ENCODE measurements around the gene CETN1. TPM values are rescaled to one million over a fixed set of nuclear protein-coding genes. Genes with fewer than 3 reads are reported as not detected.

The CETN1 gene
- total RNA-seq = not detected in 2 replicates

DNA sequence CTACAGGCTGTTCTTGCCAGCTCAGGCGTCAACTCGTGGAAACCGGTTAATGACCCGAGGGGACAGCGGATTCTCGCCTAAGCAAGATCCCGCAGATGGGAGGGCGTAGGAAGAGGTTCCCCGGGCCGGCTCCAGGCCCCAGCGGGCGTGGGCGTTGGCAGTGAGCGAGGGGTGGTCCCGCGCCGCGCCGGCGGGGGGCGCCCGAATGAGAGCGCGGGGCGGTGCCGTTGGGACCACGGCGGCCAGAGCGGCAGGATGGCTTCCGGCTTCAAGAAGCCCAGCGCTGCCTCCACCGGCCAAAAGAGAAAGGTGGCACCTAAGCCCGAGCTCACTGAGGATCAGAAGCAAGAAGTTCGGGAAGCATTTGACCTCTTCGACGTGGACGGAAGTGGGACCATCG lies at the start of gene CETN1:
Gene CETN1 (plus strand): TSS at position 227 of the 400 bp plus-strand sequence. CDS start 29 bp downstream, at position 256.
- H3K36me3 ChIP-seq (ENCODE audit: control insufficient read depth, insufficient read depth, low read length) = no peaks in the 10 kb centered on the region
- TF ChIP-seq CTCF (IDR thresholded peaks at IDR 0.05; ENCODE audit: insufficient read depth, low read length, poor library complexity, severe bottlenecking) = no peak
- H3K4me3 ChIP-seq (ENCODE audit: low read depth, low read length) = no peak within 1 kb of the TSS
- no peaks in the 10 kb centered on the region for H3K27me3 ChIP-seq (ENCODE audit: control insufficient read depth, insufficient read depth, low read length)
- no peak for DNase-seq (ENCODE audit: low read depth)

DNA sequence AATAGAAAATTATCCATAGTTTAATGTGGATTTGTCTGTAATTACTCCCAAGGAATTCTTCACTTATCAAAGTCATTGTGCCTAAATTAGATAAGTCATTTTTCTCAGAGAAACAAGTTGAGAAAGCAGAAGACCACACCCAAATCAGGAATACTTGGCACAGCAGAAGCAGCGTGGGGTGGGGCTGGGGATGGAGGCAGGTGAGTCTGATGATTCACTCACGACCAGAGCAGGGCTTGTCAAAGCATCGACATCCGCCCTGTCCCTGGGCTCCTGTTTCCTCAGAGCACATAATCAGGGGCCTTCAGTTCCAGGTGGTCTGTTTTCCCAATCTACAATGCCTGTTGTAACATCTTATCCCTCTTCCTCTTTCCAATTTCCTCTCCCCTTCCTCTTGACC lies 48.2 kb upstream of the CETN1 start:
- TF ChIP-seq CTCF (IDR thresholded peaks at IDR 0.05; ENCODE audit: insufficient read depth, low read length, poor library complexity, severe bottlenecking) = no peak
- Histone ChIP-seq H3K36me3 (ENCODE audit: control insufficient read depth, insufficient read depth, low read length) (no peaks in the 10 kb centered on the region), H3K27me3 (ENCODE audit: control insufficient read depth, insufficient read depth, low read length) (no peaks in the 10 kb centered on the region), H3K4me3 (ENCODE audit: low read depth, low read length) (no peak overlapping the region)
- no peak for DNase-seq (ENCODE audit: low read depth)

GRCh38 chr18:532632-533031 lies 47.5 kb upstream of the CETN1 start:
- no peak for DNase-seq (ENCODE audit: low read depth)
- TF ChIP-seq CTCF (IDR thresholded peaks at IDR 0.05; ENCODE audit: insufficient read depth, low read length, poor library complexity, severe bottlenecking) = no peak
- Histone ChIP-seq H3K27me3 (ENCODE audit: control insufficient read depth, insufficient read depth, low read length) (no peaks in the 10 kb centered on the region), H3K4me3 (ENCODE audit: low read depth, low read length) (no peak overlapping the region), H3K36me3 (ENCODE audit: control insufficient read depth, insufficient read depth, low read length) (no peaks in the 10 kb centered on the region)

DNA sequence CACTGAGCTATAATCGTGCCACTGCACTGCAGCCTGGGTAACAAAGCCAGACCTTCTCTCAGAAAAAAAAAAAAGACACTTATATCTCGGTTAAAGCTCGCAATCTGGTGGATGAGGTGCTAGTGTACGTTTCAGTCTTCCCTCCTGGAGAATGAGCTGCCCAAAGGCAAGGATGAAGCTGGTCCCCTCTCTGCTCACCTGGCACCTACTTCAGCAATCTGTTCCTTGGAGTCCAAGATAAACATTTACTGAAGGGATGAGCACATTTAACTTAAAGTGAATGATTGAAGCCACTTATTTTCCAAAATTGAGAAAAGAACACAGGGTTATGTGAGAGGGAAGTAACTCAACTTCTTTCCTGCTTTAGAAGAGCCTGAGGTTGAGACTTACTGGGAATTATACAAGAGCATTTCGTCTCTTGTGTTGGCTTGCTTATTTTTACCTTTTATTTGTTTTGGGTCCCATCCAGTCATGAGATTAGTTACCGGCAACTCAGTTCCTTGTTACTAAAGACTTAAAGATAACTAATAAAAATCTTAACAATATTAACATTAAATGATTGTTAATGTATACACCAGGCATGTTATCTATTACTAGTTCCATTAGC lies 46.1 kb upstream of the CETN1 start:
- Histone ChIP-seq H3K27me3 (ENCODE audit: control insufficient read depth, insufficient read depth, low read length) (no peaks in the 10 kb centered on the region), H3K4me3 (ENCODE audit: low read depth, low read length) (no peak overlapping the region), H3K36me3 (ENCODE audit: control insufficient read depth, insufficient read depth, low read length) (no peaks in the 10 kb centered on the region)
- no peak for TF ChIP-seq CTCF (IDR thresholded peaks at IDR 0.05; ENCODE audit: insufficient read depth, low read length, poor library complexity, severe bottlenecking)
- no peak for DNase-seq (ENCODE audit: low read depth)

- no peak for DNase-seq (ENCODE audit: low read depth)
- TF ChIP-seq CTCF (IDR thresholded peaks at IDR 0.05; ENCODE audit: insufficient read depth, low read length, poor library complexity, severe bottlenecking) = no peak
- Histone ChIP-seq H3K4me3 (ENCODE audit: low read depth, low read length) (no peak overlapping the region), H3K27me3 (ENCODE audit: control insufficient read depth, insufficient read depth, low read length) (no peaks in the 10 kb centered on the region), H3K36me3 (ENCODE audit: control insufficient read depth, insufficient read depth, low read length) (no peaks in the 10 kb centered on the region)
These were observed 36.6 kb upstream of the CETN1 start for GRCh38 chr18:543447-544078.

DNA sequence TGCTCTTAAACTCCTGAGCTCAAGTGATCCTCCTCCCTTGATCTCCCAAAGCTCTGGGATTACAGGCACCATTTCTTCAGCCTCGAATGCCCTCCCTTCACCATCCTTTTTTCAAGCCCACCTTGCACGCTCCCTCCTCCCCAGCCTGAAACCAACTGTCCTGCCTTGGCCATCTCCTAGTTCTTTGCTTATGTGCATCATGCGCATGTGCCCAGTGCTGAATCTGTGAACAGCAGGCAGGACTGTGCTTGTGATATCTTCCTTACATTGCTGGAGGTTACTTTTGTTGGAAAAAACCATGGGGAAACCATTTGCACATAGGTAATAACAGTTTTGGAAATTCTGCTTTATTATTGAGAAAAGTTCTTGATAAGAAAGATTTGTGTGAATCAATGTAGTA lies 30.2 kb upstream of the CETN1 start:
- no peak for DNase-seq (ENCODE audit: low read depth)
- Histone ChIP-seq H3K27me3 (ENCODE audit: control insufficient read depth, insufficient read depth, low read length) (no peaks in the 10 kb centered on the region), H3K36me3 (ENCODE audit: control insufficient read depth, insufficient read depth, low read length) (no peaks in the 10 kb centered on the region), H3K4me3 (ENCODE audit: low read depth, low read length) (no peak overlapping the region)
- TF ChIP-seq CTCF (IDR thresholded peaks at IDR 0.05; ENCODE audit: insufficient read depth, low read length, poor library complexity, severe bottlenecking) = no peak

Measured in kidney epithelial cell (primary cell).